ENCODE data around the gene PDE7B. TPM values are rescaled to one million over a fixed set of nuclear protein-coding genes. Genes with fewer than 3 reads are reported as not detected.

Gene PDE7B
- total and polyA plus RNA-seq, 2 of the 8 experiments (the other 6 are each of a cell fraction or from before 2014, with no cell fraction given): not detected

DNA sequence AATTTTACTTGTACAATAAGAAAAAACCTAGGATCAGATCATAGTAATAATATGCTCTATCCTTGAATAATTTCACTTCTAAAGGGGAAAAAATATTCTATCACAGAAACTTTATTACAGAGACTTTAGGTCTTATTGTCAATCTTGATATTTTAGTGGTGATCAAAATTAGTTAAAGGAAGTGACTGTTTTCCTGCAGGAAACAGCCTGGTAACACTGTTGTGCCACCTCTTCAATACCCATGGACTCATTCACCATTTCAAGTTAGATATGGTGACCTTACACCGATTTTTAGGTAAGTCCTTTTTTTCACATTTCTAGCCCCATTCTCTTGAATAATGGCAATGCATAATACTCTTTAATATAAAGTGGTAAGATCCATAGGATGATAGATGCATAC is 299.5 kb downstream of the PDE7B start (continued):
- no peak for TF ChIP-seq RBBP5 (IDR thresholded peaks at IDR 0.05; ENCODE audit: borderline replicate concordance, low read depth, low read length)
- TF ChIP-seq GTF2F1 (IDR thresholded peaks at IDR 0.05; ENCODE audit: borderline replicate concordance, low read depth, low read length): no peak

Data from H1 (cell line).